SK-N-SH (cell line): ENCODE data around the gene CATSPER3.

Source experiments
- EP300 ChIP-seq, 2 experiments: IDR thresholded peaks; 2 replicates each; pipeline versions ENCODE4 v1.4.0 to v1.6.1; 2012; ENCODE audit warnings: borderline replicate concordance in 1 of 2, low read depth in 1 of 2, low read length in 1 of 2
- FOXJ3 ChIP-seq: sonication (generic); formaldehyde crosslinking; IDR thresholded peaks from 2 replicates; pipeline ENCODE4 v1.5.1; 2020; ENCODE audit warnings: mild to moderate bottlenecking, missing genetic modification reagents
- FOXM1 ChIP-seq: IDR thresholded peaks from 2 replicates; pipeline ENCODE4 v1.4.0; 2012; ENCODE audit warnings: low read depth, mild to moderate bottlenecking
- GATA2 ChIP-seq: sonication (generic); formaldehyde crosslinking; IDR thresholded peaks from 2 replicates; pipeline ENCODE4 v1.5.0; 2020; ENCODE audit warnings: mild to moderate bottlenecking, missing genetic modification reagents
- JUND ChIP-seq: IDR thresholded peaks from 2 replicates; pipeline ENCODE4 v1.4.0; 2012
- POLR2AphosphoS5 ChIP-seq: IDR thresholded peaks from 2 replicates; pipeline ENCODE4 v1.6.1; 2012; ENCODE audit warnings: low read depth, low read length
- RFX5 ChIP-seq: IDR thresholded peaks from 2 replicates; pipeline ENCODE4 v1.6.1; 2012; ENCODE audit warnings: mild to moderate bottlenecking, improper control_type of control experiment, low read length
- RXRA ChIP-seq: IDR thresholded peaks from 2 replicates; pipeline ENCODE4 v1.4.0; 2012; ENCODE audit warnings: low read depth, mild to moderate bottlenecking, borderline replicate concordance
- YY1 ChIP-seq: IDR thresholded peaks from 2 replicates; pipeline ENCODE4 v1.4.0; 2012; ENCODE audit warnings: low read depth, mild to moderate bottlenecking
- TF ChIP-seq, protein P1 (sequence below): fragments of 200-600 bp; sonication (generic); IDR thresholded peaks from 2 replicates; pipeline ENCODE4 v1.6.1; 2017; ENCODE audit warnings: antibody characterized with exemption, mild to moderate bottlenecking, moderate library complexity
- TF ChIP-seq, protein P2 (sequence below): IDR thresholded peaks from 2 replicates; pipeline ENCODE4 v1.4.0; 2012; ENCODE audit warnings: low read depth, borderline replicate concordance
- TF ChIP-seq, protein P3 (sequence below): IDR thresholded peaks from 2 replicates; pipeline ENCODE4 v1.4.0; 2012; ENCODE audit warnings: low read depth
- TF ChIP-seq, protein P4 (sequence below): IDR thresholded peaks from 2 replicates; pipeline ENCODE4 v1.4.0; 2012; ENCODE audit warnings: low read depth, borderline replicate concordance
- TF ChIP-seq, protein P5 (sequence below): fragments of 150-350 bp; IDR thresholded peaks from 2 replicates; pipeline ENCODE4 v1.6.1; 2017; ENCODE audit warnings: antibody characterized with exemption, low read length, low read depth, borderline replicate concordance

DNA sequence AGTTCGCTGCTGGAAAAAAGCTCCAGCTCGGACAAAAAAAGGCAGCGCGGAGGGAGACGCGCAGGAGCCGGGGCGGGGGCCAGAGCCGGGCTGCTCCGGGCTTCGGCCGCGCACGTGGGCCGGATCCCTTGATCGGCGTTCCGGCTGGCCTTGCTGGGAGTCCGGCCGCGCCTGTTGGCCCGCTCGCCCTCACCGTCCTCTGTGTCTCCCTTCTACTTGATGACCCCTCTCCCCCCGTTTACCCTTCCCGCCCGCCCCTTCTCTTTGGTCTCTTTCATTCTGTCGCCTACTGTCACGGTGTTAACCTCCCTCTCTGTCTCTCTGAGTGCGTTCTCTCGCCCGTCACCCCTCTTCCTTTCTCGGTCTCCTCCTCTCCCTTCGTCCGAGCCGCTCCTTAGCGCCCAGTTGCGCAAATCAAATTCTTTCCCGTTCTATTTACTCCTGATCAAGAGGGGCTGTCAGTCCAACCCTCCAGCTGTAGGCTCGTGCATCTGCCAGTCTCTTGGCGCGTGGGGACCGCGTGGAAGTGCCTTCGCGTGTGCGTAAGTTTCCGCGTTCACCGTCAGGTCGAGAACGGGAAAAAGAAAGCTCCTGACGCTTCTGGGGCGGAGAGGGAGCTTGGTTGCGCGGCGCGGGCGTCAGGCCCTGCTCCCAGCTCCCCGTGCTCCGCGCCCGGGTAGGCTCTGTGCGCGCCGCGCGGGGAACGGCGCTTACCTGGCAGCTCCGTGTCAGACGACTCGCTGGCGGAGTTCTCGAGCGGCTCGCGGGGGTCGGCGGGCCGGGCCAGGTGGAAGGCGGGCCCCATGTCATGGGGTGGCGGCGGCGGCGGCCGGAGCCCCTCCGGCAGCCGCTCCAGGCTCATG is 65.5 kb downstream of the CATSPER3 start:
- TF ChIP-seq, protein P1, sequence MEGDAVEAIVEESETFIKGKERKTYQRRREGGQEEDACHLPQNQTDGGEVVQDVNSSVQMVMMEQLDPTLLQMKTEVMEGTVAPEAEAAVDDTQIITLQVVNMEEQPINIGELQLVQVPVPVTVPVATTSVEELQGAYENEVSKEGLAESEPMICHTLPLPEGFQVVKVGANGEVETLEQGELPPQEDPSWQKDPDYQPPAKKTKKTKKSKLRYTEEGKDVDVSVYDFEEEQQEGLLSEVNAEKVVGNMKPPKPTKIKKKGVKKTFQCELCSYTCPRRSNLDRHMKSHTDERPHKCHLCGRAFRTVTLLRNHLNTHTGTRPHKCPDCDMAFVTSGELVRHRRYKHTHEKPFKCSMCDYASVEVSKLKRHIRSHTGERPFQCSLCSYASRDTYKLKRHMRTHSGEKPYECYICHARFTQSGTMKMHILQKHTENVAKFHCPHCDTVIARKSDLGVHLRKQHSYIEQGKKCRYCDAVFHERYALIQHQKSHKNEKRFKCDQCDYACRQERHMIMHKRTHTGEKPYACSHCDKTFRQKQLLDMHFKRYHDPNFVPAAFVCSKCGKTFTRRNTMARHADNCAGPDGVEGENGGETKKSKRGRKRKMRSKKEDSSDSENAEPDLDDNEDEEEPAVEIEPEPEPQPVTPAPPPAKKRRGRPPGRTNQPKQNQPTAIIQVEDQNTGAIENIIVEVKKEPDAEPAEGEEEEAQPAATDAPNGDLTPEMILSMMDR: no peak
- TF ChIP-seq YY1: no peak
- no peak for TF ChIP-seq POLR2AphosphoS5
- no peak for TF ChIP-seq JUND
- TF ChIP-seq GATA2 (CRISPR knock-in tag): no peak
- TF ChIP-seq RFX5: no peak
- TF ChIP-seq EP300 (IDR thresholded peaks at IDR 0.05; ENCODE audit: borderline replicate concordance in 1 of 2, low read depth in 1 of 2, low read length in 1 of 2): no peak
- no peak for TF ChIP-seq FOXM1
- TF ChIP-seq, protein P2, sequence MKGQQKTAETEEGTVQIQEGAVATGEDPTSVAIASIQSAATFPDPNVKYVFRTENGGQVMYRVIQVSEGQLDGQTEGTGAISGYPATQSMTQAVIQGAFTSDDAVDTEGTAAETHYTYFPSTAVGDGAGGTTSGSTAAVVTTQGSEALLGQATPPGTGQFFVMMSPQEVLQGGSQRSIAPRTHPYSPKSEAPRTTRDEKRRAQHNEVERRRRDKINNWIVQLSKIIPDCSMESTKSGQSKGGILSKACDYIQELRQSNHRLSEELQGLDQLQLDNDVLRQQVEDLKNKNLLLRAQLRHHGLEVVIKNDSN: no peak
- TF ChIP-seq, protein P3, sequence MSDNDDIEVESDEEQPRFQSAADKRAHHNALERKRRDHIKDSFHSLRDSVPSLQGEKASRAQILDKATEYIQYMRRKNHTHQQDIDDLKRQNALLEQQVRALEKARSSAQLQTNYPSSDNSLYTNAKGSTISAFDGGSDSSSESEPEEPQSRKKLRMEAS: no peak
- TF ChIP-seq RXRA: no peak
- TF ChIP-seq, protein P4, sequence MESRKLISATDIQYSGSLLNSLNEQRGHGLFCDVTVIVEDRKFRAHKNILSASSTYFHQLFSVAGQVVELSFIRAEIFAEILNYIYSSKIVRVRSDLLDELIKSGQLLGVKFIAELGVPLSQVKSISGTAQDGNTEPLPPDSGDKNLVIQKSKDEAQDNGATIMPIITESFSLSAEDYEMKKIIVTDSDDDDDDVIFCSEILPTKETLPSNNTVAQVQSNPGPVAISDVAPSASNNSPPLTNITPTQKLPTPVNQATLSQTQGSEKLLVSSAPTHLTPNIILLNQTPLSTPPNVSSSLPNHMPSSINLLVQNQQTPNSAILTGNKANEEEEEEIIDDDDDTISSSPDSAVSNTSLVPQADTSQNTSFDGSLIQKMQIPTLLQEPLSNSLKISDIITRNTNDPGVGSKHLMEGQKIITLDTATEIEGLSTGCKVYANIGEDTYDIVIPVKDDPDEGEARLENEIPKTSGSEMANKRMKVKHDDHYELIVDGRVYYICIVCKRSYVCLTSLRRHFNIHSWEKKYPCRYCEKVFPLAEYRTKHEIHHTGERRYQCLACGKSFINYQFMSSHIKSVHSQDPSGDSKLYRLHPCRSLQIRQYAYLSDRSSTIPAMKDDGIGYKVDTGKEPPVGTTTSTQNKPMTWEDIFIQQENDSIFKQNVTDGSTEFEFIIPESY: no peak
- no peak for TF ChIP-seq FOXJ3 (CRISPR knock-in tag)
- TF ChIP-seq, protein P5, sequence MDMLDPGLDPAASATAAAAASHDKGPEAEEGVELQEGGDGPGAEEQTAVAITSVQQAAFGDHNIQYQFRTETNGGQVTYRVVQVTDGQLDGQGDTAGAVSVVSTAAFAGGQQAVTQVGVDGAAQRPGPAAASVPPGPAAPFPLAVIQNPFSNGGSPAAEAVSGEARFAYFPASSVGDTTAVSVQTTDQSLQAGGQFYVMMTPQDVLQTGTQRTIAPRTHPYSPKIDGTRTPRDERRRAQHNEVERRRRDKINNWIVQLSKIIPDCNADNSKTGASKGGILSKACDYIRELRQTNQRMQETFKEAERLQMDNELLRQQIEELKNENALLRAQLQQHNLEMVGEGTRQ: no peak
